ENCODE data around the gene POLD1. TPM values are rescaled to one million over a fixed set of nuclear protein-coding genes. Genes with fewer than 3 reads are reported as not detected.

POLD1 gene
- total RNA-seq, 4 donors from 2014 or later: 10.8 to 28.2 (median 15.5) TPM

GRCh38 chr19:50416034-50416977 lies 32.2 kb downstream of the POLD1 start:
- Histone ChIP-seq H3K9me3 (no peaks in the 10 kb centered on the region), H3K4me1 (peaks cover 0 to 48% (median 7%) of the 10 kb centered on the region in 4 donors), H3K36me3 (peaks cover 0 to 11% (median 0%) of the 10 kb centered on the region in 3 donors), H3K27me3 (peaks cover 0 to 44% of the 10 kb centered on the region in 2 donors), H3K27ac (peak overlapping the region in 2 of 4 donors; percentile 1 to 69), H3K4me3 (no peak overlapping the region)
- DNase-seq (ENCODE audit: low spot score in 2 of 2): no peak
- TF ChIP-seq CTCF (IDR thresholded peaks at IDR 0.05) (no peak), EP300 (IDR thresholded peaks at IDR 0.05) (no peak), POLR2A (IDR thresholded peaks at IDR 0.05) (no peak)
- WGBS, 2 donors: 77 to 80% methylated on average over 9 to 30 of the region's 35 CpGs

- H3K4me1 ChIP-seq: peaks cover 0 to 48% (median 7%) of the 10 kb centered on the region in 4 donors
- H3K9me3 ChIP-seq: no peaks in the 10 kb centered on the region
- H3K27ac ChIP-seq: peak overlapping the region in 2 of 4 donors; percentile 1 to 50
- peak overlapping the region in 1 of 4 donors; percentile 38 for H3K4me3 ChIP-seq
- TF ChIP-seq CTCF (IDR thresholded peaks at IDR 0.05) (no peak), POLR2A (IDR thresholded peaks at IDR 0.05) (no peak), EP300 (IDR thresholded peaks at IDR 0.05) (no peak)
- no peak for DNase-seq (ENCODE audit: low spot score in 2 of 2)
- peaks cover 0 to 54% of the 10 kb centered on the region in 2 donors for H3K27me3 ChIP-seq
- H3K36me3 ChIP-seq: peaks cover 0 to 9% (median 0%) of the 10 kb centered on the region in 3 donors
- 74 to 80% methylated on average over 23 to 27 of the region's 42 CpGs for WGBS, 2 donors
These were observed 33.2 kb downstream of the POLD1 start for GRCh38 chr19:50417111-50418081.

- Histone ChIP-seq H3K36me3 (peaks cover 0 to 2% (median 0%) of the 10 kb centered on the region in 3 donors), H3K4me3 (peak within 1 kb of the TSS in 2 of 4 donors; percentile 31 to 38), H3K9me3 (no peaks in the 10 kb centered on the region), H3K27me3 (peaks cover 0 to 59% of the 10 kb centered on the region in 2 donors), H3K27ac (peak within 1 kb of the TSS in 1 of 4 donors; percentile 50), H3K4me1 (peaks cover 0 to 48% (median 7%) of the 10 kb centered on the region in 4 donors)
- TF ChIP-seq CTCF (IDR thresholded peaks at IDR 0.05): no peak
- TF ChIP-seq POLR2A (IDR thresholded peaks at IDR 0.05): no peak
- no peak for TF ChIP-seq EP300 (IDR thresholded peaks at IDR 0.05)
- WGBS, 2 donors: 25 to 29% methylated on average over 32 to 33 of the region's 34 CpGs
- no peak for DNase-seq (ENCODE audit: low spot score in 2 of 2)
These were observed 34.3 kb downstream of the POLD1 start, which contains the start of gene SPIB for GRCh38 chr19:50418176-50419021. Gene SPIB (plus strand): TSS chr19:50418938. CDS start chr19:50418963, 25 bp downstream.

GRCh38 chr19:50419022-50419579 lies 35.0 kb downstream of the POLD1 start:
- no peak for DNase-seq (ENCODE audit: low spot score in 2 of 2)
- TF ChIP-seq POLR2A (IDR thresholded peaks at IDR 0.05) (no peak), EP300 (IDR thresholded peaks at IDR 0.05) (no peak), CTCF (IDR thresholded peaks at IDR 0.05) (no peak)
- peaks cover 0 to 59% of the 10 kb centered on the region in 2 donors for H3K27me3 ChIP-seq
- H3K9me3 ChIP-seq: no peaks in the 10 kb centered on the region
- 11 to 19% methylated on average over 14 of the region's 14 CpGs for WGBS, 2 donors
- H3K27ac ChIP-seq: peak overlapping the region in 1 of 4 donors; percentile 50
- H3K4me1 ChIP-seq: peaks cover 0 to 48% (median 7%) of the 10 kb centered on the region in 4 donors
- H3K4me3 ChIP-seq: peak overlapping the region in 2 of 4 donors; percentile 31 to 38
- no peaks in the 10 kb centered on the region for H3K36me3 ChIP-seq

All from tibial nerve (tissue), 4 donors.